Suppressor macrophage (primary cell): ENCODE measurements around the gene ATXN1.
"Not testable (repeated sequence)": the region's sequence is repeated elsewhere in the genome, so short reads cannot be mapped to it uniquely, and the experiment has no call there.

ENCODE experiments used
- DNase-seq, 4 experiments: peaks; one replicate each; pipeline ENCODE4 v3.0.0-alpha.2; 2020 to 2022
- total RNA-seq, 17 experiments: gene quantifications; one replicate each; lab custom pipeline; 2026; ENCODE audit warnings: mixed read lengths in 6 of 17, inconsistent platforms in 3 of 17; lab: John Stamatoyannopoulos, UW

Gene ATXN1
- total RNA-seq, result 30.2 to 189 (median 116) reads per million in 17 experiments

GRCh38 chr6:16760516-16761470 lies at the start of gene ATXN1:
ATXN1 (minus strand) TSS chr6:16761460.
- DNase-seq, result peak; percentile 56 to 67 (median 60)

DNA sequence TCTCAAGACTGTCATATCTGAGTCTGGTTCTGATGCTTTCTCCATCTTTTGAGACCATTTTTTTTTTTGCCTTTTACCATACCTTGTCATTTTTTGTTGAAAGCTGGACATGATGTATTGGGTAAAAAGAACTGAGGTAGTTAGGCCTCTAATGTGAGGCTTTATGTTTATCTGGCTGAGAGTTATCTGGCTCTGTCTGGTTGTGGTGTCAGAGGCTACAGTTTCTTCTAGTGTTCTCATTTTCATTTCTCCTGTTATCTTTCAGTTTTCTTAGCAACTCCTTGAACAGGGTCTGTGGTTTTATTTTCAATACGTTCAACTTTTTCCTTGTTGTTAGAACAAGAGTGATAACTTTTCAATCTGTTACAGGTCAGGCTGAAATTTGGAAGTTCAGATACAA lies 49.2 kb upstream of the ATXN1 start:
- no peak for DNase-seq

- DNase-seq, result no peak
Measured at GRCh38 chr6:16809753-16810358, 48.6 kb upstream of the ATXN1 start.

DNA sequence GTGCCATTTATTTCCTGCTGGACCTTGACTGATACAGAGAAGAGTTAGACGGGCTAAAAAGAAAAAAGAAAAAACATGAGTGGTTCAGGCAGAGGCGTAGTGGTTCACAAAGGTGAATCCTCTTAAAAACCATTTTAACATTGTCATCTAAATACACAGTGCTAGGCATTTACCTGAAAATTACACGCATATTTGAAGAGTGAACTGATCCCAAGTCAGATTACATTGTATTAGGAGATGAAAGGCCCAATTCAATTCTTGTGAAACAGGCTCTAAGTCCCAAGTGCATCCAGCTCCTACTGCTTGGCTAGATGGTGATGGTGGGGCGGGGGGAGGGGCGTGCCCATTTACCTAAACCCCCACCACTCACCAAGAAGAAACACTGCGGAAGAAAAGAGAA lies 46.7 kb upstream of the ATXN1 start:
- DNase-seq, result no peak

GRCh38 chr6:16806363-16806762 lies 45.1 kb upstream of the ATXN1 start:
- no peak for DNase-seq

DNA sequence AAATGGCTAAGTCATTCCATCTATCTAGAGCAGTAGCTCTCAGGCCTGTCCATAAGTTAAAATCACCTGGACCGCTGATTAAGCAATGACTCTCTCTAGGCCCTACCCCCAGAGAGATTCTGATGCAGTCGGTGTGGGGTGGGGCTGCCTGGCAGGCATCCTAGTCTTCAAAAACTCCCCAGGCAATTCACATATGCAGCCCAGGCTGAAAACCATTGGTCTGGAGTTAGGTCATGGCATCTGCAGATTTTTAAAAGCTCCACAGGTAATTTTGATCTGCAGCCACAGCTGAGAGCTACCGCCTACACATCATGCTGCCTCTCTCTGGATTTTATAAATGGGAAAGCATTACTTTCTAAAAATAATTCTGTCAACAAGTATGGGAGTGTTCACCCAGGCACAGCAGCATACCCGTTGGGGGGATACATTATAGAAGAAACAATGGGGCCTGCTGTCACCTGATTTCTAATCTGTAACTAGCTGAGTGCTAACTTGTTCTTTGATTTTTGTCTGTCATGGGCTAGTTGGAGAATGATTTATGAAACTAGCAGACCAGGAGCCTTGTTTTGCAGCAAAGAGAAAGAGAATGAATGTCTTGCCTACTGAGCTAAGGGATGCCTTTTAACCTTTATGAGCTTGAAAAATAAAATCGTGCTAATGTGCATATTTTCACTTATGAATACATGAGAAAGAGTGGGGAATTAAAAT lies 44.1 kb upstream of the ATXN1 start:
- no peak for DNase-seq

- peak in 3 of 4 experiments; percentile 14 to 41 (median 15) for DNase-seq
Measured at GRCh38 chr6:16804546-16805242, 43.4 kb upstream of the ATXN1 start.

DNA sequence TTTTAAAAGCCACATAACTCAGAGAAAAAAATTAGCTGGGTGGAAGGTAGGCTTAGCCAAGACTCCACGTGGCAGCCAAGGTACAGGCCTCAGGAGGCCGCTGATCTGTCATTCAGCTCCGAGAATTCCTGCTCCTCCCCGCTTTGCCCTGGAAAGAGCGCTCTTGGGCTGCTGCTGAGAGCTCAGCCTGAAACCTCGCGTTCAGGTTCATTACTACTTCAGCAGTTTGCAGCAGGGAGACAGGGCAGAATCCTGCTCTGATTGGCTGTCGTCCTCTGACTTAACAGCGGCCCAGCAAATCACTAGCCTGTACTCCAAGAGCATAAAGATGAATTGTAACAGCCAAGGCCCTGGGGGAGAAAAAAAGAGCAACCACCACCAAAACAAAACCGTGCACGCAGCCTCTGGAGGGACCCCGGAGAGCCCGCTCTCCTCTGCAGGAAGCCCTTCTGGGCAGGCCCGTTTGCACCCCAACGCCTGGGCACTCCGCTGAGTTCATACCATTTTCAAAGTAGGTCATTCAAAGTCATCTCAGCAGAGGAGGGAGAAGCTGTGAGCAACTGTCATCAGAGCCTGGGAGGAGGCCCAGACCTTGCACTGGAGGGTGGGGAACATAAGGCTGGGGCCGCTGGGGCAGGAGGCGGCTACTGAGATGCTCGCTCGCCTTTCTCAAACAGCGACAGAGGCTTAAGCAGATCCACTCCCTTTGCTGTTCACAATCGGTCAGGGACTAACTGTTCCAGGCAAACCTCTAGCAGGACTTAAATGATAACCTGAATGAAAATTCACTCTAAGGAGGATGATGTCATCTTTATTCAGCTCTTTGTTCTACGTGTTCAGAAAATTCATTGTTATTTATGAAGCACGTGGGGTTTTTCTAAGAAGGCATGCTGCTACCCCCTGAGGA lies 42.3 kb upstream of the ATXN1 start:
- no peak for DNase-seq

GRCh38 chr6:16802071-16802470 lies 40.8 kb upstream of the ATXN1 start:
- DNase-seq, result no peak

- DNase-seq, result peak; percentile 11 to 56 (median 35)
Measured at GRCh38 chr6:16800942-16801341, 39.7 kb upstream of the ATXN1 start.

DNA sequence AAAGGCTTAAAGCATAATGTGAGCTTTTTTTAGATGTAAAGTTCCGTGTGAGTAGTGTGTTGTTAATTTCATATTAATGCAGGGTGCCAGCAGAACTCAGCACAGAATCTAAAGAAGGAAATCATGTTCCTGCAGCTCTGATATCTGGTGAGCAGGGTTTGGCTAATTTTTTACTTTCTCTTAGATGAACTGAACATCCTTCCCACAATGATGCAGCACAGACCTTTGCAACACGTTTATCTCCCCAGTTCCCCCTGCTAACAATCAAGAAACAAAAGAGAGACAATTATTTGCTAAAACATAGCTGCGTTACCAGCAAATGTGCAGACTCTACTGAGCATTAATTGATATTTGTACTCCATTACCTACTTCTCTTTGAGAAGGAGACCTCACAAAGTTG lies 39.1 kb upstream of the ATXN1 start:
- DNase-seq, result no peak

DNA sequence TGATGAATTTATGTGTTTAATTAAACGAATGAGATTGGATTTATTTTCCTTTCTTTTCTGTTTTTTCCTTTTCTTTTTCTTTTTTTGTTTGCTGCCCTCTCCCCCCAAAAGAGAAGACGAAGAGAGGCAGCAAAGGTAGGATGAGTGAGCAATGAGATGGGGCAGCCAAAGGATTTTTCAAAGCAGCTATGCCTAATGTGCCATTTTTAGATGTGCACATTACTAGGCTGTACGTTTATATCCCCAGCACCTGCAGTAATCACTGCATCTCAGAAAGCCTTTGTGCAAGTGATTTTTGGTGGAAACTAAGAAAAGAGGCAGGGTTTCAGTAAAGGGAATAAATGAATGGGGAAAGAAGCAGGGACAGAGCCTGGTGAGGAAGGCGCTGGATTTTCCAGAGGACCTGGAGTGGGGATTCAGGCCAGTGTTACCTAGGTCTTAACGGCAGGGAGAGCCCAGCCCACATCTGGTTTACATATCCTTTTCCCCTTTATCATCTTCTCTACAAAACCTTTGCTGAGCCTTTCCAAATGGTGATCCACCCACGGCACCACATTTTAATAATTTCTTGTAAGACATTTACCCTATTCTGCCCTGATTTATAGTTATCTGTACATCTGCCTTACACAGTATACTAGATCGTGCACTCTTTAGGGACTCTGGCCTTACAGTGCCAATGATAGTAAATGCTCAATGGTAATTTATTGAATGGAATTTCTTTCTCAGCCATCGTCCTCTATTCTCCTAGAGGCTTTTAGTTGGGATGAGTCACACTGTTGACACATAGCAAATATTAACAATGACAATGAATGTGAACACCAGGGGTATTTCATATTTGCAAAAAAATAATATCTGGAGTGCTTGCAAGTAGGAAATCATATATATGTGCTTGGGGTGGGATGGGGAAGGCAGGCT lies 38.3 kb upstream of the ATXN1 start:
- DNase-seq, result no peak

DNA sequence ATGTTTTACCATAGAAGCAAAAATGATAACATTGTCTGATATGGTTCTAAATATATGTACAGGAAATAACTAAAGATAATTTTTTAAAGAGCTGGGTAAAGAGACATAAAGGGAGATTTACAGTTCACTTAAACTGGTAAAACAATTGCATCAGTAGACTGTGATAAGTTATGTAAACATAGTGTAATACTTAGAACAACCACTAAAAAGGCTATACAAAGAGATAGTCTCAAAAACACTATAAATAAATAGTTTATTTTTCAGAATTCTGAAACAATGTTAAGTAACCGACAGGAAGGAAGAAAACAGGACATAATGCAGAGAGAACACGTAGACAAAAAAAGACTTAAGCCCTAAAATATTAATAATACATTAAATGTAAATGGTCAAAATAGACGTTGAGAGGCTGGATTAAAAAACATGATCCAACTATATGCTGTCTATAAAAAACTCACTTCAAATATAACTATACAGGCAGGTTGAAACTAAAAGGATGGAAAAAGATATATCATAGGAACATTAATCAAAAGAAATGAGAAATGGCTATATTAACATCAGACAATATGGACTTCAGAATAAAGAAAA lies 32.7 kb upstream of the ATXN1 start:
- DNase-seq, result no peak

DNA sequence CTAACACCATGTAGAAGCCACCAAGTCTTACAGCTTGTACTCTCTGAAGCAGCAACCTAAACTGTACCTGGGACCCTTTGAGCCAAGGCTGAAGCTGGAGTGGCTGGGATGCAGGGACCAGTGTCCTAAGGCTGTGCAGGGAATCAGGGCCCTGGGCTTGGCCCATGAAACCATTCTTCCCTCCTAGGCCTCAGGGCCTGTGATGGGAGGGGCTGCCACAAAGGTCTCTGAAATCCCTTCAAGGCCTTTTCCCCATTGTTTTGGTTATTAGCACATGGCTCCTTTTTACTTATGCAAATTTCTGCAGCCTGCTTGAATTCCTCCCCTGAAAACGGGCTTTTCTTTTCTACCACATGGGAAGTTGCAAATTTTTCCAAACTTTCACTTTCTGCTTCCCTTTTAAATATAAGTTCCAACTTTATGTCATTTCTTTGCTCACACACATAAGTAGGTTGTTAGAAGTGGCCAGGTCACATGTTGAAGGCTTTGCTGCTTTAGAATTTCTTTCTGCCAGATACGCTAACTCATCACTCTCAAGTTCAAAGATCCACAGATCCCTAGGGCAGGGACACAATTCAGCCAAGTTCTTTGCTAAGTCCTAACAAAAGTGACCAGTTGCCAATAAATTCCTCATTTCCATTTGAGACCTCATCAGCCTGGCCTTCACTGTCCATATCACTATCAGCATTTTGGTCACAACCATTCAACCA lies 28.2 kb upstream of the ATXN1 start:
- DNase-seq, result peak in 1 of 4 experiments; percentile 40

GRCh38 chr6:16787128-16787682 lies 25.9 kb upstream of the ATXN1 start:
- DNase-seq, result no peak

DNA sequence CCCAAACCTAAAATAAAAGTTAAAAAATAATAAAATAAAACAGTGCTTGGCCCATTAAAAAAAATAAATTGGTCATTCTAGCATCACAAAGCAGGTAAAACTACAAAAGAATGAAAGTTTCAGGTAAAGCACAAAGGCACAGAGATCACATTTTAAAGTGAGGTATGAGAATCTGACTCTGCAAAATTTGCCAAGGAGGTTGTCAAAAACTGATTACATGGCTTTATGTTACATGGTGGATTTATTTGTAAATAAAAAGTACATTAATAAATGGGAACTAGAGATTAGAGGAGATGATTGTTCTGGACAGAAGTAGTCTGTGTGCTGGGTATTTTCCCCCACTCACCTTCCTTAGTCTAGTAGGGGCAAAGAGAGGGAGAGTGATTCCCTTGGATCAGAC lies 24.2 kb upstream of the ATXN1 start:
- no peak for DNase-seq

DNA sequence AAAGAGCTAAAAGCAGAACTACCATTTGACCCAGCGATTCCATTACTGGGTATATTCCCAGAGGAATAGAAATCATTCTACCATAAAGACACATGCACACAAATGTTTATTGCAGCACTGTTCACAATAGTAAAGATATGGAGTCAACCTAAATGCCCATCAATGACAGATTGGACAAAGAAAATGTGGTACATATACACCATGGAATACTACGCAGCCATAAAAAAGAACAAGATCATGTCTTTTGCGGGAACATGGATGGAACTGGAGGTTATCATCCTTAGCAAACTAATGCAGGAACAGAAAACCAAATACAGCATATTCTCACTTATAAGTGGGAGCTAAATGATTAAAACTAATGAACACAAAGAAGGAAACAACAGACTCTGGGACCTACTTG lies 23.7 kb upstream of the ATXN1 start:
- DNase-seq, result not testable (repeated sequence)

DNA sequence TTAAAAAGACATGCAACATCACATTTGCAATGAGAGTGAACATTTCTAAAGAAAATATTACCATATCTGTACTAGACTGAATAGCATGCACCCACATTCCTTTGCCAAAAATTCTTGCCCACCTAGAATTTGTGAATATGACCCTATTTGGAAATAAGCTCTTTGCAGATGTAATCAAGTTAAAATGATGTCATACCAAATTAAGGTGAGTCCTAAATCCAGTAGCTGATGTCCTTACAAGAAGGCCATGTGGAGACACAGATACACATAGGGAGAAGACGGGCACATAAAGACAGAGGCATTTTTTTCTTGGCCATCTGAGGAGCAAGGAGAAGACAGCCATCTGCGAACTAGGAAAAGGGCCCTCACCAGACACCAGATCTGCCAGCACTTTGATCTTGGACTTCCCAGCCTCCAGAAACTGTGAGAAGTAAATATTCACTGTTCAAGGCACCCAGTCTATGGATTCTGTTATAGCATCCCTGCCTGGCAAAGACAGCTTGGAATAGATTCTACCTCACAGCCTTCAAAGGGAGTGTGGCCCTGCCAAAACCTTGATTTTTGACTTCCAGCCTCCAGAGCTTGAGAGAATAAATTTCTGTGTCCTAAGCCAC lies 22.8 kb upstream of the ATXN1 start:
- DNase-seq, result no peak

GRCh38 chr6:16783509-16783908 lies 22.2 kb upstream of the ATXN1 start:
- no peak for DNase-seq
